ENCODE measurements around the gene TMEM253. TPM values are rescaled to one million over a fixed set of nuclear protein-coding genes. Genes with fewer than 3 reads are reported as not detected.

The TMEM253 gene
- total RNA-seq, 4 donors from 2014 or later = 0.23 TPM; not detected in 3

- intact Hi-C loops (cut with DNase I) = no loop called here
- Histone ChIP-seq H3K4me1 (no peaks in the 10 kb centered on the region), H3K4me3 (no peak overlapping the region), H3K27me3 (no peaks in the 10 kb centered on the region), H3K9me3 (peaks cover 0 to 12% (median 6%) of the 10 kb centered on the region in 4 donors), H3K27ac (replicated peaks in 1 of 4) (no peak overlapping the region), H3K36me3 (no peaks in the 10 kb centered on the region)
- no peak for DNase-seq (ENCODE audit: extremely low spot score)
- WGBS = 100% methylated on average over 1 of the region's 1 CpG
- TF ChIP-seq POLR2A (IDR thresholded peaks at IDR 0.05; ENCODE audit: low read depth) = no peak
- TF ChIP-seq CTCF (IDR thresholded peaks at IDR 0.05) = no peak
- no peak for TF ChIP-seq EP300 (IDR thresholded peaks at IDR 0.05)
- no peak for TF ChIP-seq POLR2AphosphoS5 (IDR thresholded peaks at IDR 0.05)
Measured at GRCh38 chr14:21142357-21142756, 41.5 kb downstream of the TMEM253 start.

- no peak for TF ChIP-seq CTCF (IDR thresholded peaks at IDR 0.05)
- TF ChIP-seq EP300 (IDR thresholded peaks at IDR 0.05) = no peak
- no peak for TF ChIP-seq POLR2AphosphoS5 (IDR thresholded peaks at IDR 0.05)
- Histone ChIP-seq H3K27ac (replicated peaks in 1 of 4) (no peak overlapping the region), H3K36me3 (no peaks in the 10 kb centered on the region), H3K4me3 (no peak overlapping the region), H3K27me3 (no peaks in the 10 kb centered on the region), H3K4me1 (no peaks in the 10 kb centered on the region), H3K9me3 (peaks cover 0 to 12% (median 6%) of the 10 kb centered on the region in 4 donors)
- intact Hi-C loops (cut with DNase I) = no loop called here
- DNase-seq (ENCODE audit: extremely low spot score) = no peak
Measured at GRCh38 chr14:21145437-21145836, 44.6 kb downstream of the TMEM253 start.

GRCh38 chr14:21149641-21150367, 48.9 kb downstream of the TMEM253 start:
- no peak for DNase-seq (ENCODE audit: extremely low spot score)
- no peak for TF ChIP-seq POLR2A (IDR thresholded peaks at IDR 0.05; ENCODE audit: low read depth)
- no peak for TF ChIP-seq EP300 (IDR thresholded peaks at IDR 0.05)
- no peak for TF ChIP-seq POLR2AphosphoS5 (IDR thresholded peaks at IDR 0.05)
- no peak for TF ChIP-seq CTCF (IDR thresholded peaks at IDR 0.05)
- no peaks in the 10 kb centered on the region for H3K27me3 ChIP-seq
- H3K27ac ChIP-seq (replicated peaks in 1 of 4) = no peak overlapping the region
- H3K4me1 ChIP-seq = no peaks in the 10 kb centered on the region
- H3K9me3 ChIP-seq = peaks cover 0 to 12% (median 6%) of the 10 kb centered on the region in 4 donors
- no peaks in the 10 kb centered on the region for H3K36me3 ChIP-seq
- intact Hi-C loops (cut with DNase I) = no loop called here
- WGBS = 89% methylated on average over 4 of the region's 4 CpGs
- no peak overlapping the region for H3K4me3 ChIP-seq

Small RNA genes within 50 kb of the gene (small RNA-seq; reads per million reads assigned to genes)
- gene RNU6-252P = 0 reads per million in 3 donors

Other genes with a start within 250 kb of the TMEM253 start
- gene RNASE3, start 209.7 kb upstream of the TMEM253 start, total RNA-seq = under 1 TPM in 2 of 4 donors, not detected in 2; 0.52 to 0.83 TPM
- 1 to 10 TPM in 3 of 4 donors, not detected in 1; 1.7 to 3.8 (median 2.1) TPM for gene RNASE2, start 145.6 kb upstream of the TMEM253 start, total RNA-seq
- 10 to 100 TPM; 39.8 to 57.4 (median 41.7) TPM for gene METTL17, start 111.1 kb upstream of the TMEM253 start, total RNA-seq
- gene SLC39A2, start 101.8 kb upstream of the TMEM253 start, total RNA-seq = not detected
- 100 to 1,000 TPM; 175 to 222 (median 201) TPM for gene NDRG2, start 76.0 kb upstream of the TMEM253 start, total RNA-seq
- gene TPPP2, start 70.8 kb upstream of the TMEM253 start, total RNA-seq = not detected
- not detected for gene RNASE13, start 66.3 kb upstream of the TMEM253 start, total RNA-seq
- gene RNASE7, start 58.7 kb upstream of the TMEM253 start, total RNA-seq = not detected
- gene RNASE8, start 43.2 kb upstream of the TMEM253 start, total RNA-seq = not detected
- 10 to 100 TPM; 19.4 to 47.3 (median 27.0) TPM for gene ARHGEF40, start 30.8 kb upstream of the TMEM253 start, total RNA-seq
- 100 to 1,000 TPM in 2 of 4 donors, 10 to 100 TPM in 2; 64.4 to 116 (median 94.3) TPM for gene ZNF219, start 2.4 kb upstream of the TMEM253 start, total RNA-seq
- gene OR5AU1, start 55.0 kb downstream of the TMEM253 start, total RNA-seq = not detected
- gene HNRNPC, start 168.4 kb downstream of the TMEM253 start, total RNA-seq = 100 to 1,000 TPM; 260 to 396 (median 292) TPM
- not detected for gene RPGRIP1, start 179.0 kb downstream of the TMEM253 start, total RNA-seq